Measurements from ENCODE around the gene PBX1.

Gene PBX1

GRCh38 chr1:164515231-164515630 lies 43.8 kb upstream of the PBX1 start:
- DNase-seq = no peak
- Histone ChIP-seq H4K20me1 (ENCODE audit: insufficient read depth, low read length) (no peaks in the 10 kb centered on the region), H3F3A (ENCODE audit: insufficient read depth, low read length) (no peaks in the 10 kb centered on the region), H3K27me3 (replicated peaks; ENCODE audit: insufficient read depth, low read length) (no peaks in the 10 kb centered on the region), H3K36me3 (replicated peaks; ENCODE audit: insufficient read depth, low read length) (no peaks in the 10 kb centered on the region), H3K4me2 (ENCODE audit: low read depth, low read length) (no peak overlapping the region), H3K4me3 (ENCODE audit: low read length) (no peak overlapping the region), H3K9me2 (replicated peaks; ENCODE audit: insufficient read depth, low read length) (no peaks in the 10 kb centered on the region), H3K4me1 (ENCODE audit: low read length) (peaks cover 12% of the 10 kb centered on the region), H3K27ac (ENCODE audit: low read length) (no peak overlapping the region), H3K9me3 (replicated peaks; ENCODE audit: insufficient read depth, low read length) (no peaks in the 10 kb centered on the region), H3K79me2 (ENCODE audit: low read length) (no peaks in the 10 kb centered on the region), H2AFZ (ENCODE audit: low read length) (no peak overlapping the region), H3K9ac (ENCODE audit: low read length) (no peak overlapping the region)
- TF ChIP-seq CTCF (IDR thresholded peaks at IDR 0.05; ENCODE audit: low read length) (no peak), EZH2 (optimal IDR thresholded peaks at IDR 0.05; ENCODE audit: low read depth, low read length) (no peak), EZH2phosphoT487 (IDR thresholded peaks at IDR 0.05; ENCODE audit: low read length) (no peak)

- Histone ChIP-seq H3K27ac (ENCODE audit: low read length) (no peak overlapping the region), H3K9me2 (replicated peaks; ENCODE audit: insufficient read depth, low read length) (no peaks in the 10 kb centered on the region), H3K4me1 (ENCODE audit: low read length) (peaks cover 12% of the 10 kb centered on the region), H3K79me2 (ENCODE audit: low read length) (no peaks in the 10 kb centered on the region), H3K9me3 (replicated peaks; ENCODE audit: insufficient read depth, low read length) (no peaks in the 10 kb centered on the region), H3K4me2 (ENCODE audit: low read depth, low read length) (no peak overlapping the region), H3K9ac (ENCODE audit: low read length) (no peak overlapping the region), H3F3A (ENCODE audit: insufficient read depth, low read length) (no peaks in the 10 kb centered on the region), H3K36me3 (replicated peaks; ENCODE audit: insufficient read depth, low read length) (no peaks in the 10 kb centered on the region), H3K4me3 (ENCODE audit: low read length) (no peak overlapping the region), H4K20me1 (ENCODE audit: insufficient read depth, low read length) (no peaks in the 10 kb centered on the region), H2AFZ (ENCODE audit: low read length) (no peak overlapping the region), H3K27me3 (replicated peaks; ENCODE audit: insufficient read depth, low read length) (no peaks in the 10 kb centered on the region)
- TF ChIP-seq EZH2phosphoT487 (IDR thresholded peaks at IDR 0.05; ENCODE audit: low read length) (no peak), CTCF (IDR thresholded peaks at IDR 0.05; ENCODE audit: low read length) (no peak), EZH2 (optimal IDR thresholded peaks at IDR 0.05; ENCODE audit: low read depth, low read length) (no peak)
- DNase-seq = peak; percentile 4
These were observed 43.2 kb upstream of the PBX1 start for GRCh38 chr1:164515711-164516331.

- H3K4me1 ChIP-seq (ENCODE audit: low read length) = peaks cover 12% of the 10 kb centered on the region
- no peak overlapping the region for H2AFZ ChIP-seq (ENCODE audit: low read length)
- no peaks in the 10 kb centered on the region for H3K79me2 ChIP-seq (ENCODE audit: low read length)
- H3K27me3 ChIP-seq (replicated peaks; ENCODE audit: insufficient read depth, low read length) = no peaks in the 10 kb centered on the region
- H3K4me3 ChIP-seq (ENCODE audit: low read length) = no peak overlapping the region
- DNase-seq = peak; percentile 0
- no peak overlapping the region for H3K4me2 ChIP-seq (ENCODE audit: low read depth, low read length)
- H3K36me3 ChIP-seq (replicated peaks; ENCODE audit: insufficient read depth, low read length) = no peaks in the 10 kb centered on the region
- no peaks in the 10 kb centered on the region for H4K20me1 ChIP-seq (ENCODE audit: insufficient read depth, low read length)
- H3K9me2 ChIP-seq (replicated peaks; ENCODE audit: insufficient read depth, low read length) = no peaks in the 10 kb centered on the region
- no peaks in the 10 kb centered on the region for H3K9me3 ChIP-seq (replicated peaks; ENCODE audit: insufficient read depth, low read length)
- no peak overlapping the region for H3K9ac ChIP-seq (ENCODE audit: low read length)
- no peaks in the 10 kb centered on the region for H3F3A ChIP-seq (ENCODE audit: insufficient read depth, low read length)
- no peak for TF ChIP-seq EZH2phosphoT487 (IDR thresholded peaks at IDR 0.05; ENCODE audit: low read length)
- no peak for TF ChIP-seq CTCF (IDR thresholded peaks at IDR 0.05; ENCODE audit: low read length)
- TF ChIP-seq EZH2 (optimal IDR thresholded peaks at IDR 0.05; ENCODE audit: low read depth, low read length) = no peak
- H3K27ac ChIP-seq (ENCODE audit: low read length) = no peak overlapping the region
These were observed 42.4 kb upstream of the PBX1 start for GRCh38 chr1:164516591-164516990.
